ENCODE results near the gene UCK1.

Gene UCK1

GRCh38 chr9:131559421-131560000 is 28.4 kb upstream of the UCK1 start:
- TF ChIP-seq CTCF (IDR thresholded peaks at IDR 0.05; ENCODE audit: borderline replicate concordance, extremely low read depth, low read length, poor library complexity, severe bottlenecking) (peak; percentile 11), EZH2 (IDR thresholded peaks at IDR 0.05; ENCODE audit: borderline replicate concordance, low read depth, low read length, severe bottlenecking) (no peak)
- ATAC-seq (ENCODE audit: insufficient read depth, low read depth) = no peak

GRCh38 chr9:131557855-131558548 is 26.9 kb upstream of the UCK1 start:
- H3K79me2 ChIP-seq (ENCODE audit: insufficient read depth, low read length) = no peaks in the 10 kb centered on the region
- H2AFZ ChIP-seq (ENCODE audit: low read depth, low read length) = no peak overlapping the region
- H3K9me3 ChIP-seq (ENCODE audit: insufficient read depth, low read length, severe bottlenecking) = no peaks in the 10 kb centered on the region
- no peak overlapping the region for H3K4me2 ChIP-seq (ENCODE audit: insufficient read depth, low read length)
- ATAC-seq (ENCODE audit: insufficient read depth, low read depth) (no peak), DNase-seq (no peak)
- no peak overlapping the region for H3K9ac ChIP-seq (ENCODE audit: low read depth, low read length)
- H3K4me3 ChIP-seq (ENCODE audit: low read depth in 1 of 2, low read length in 2 of 2) = no peak overlapping the region
- no peaks in the 10 kb centered on the region for H3K27me3 ChIP-seq (ENCODE audit: insufficient read depth, low read length, poor library complexity)
- H4K20me1 ChIP-seq (ENCODE audit: insufficient read depth, low read length) = no peaks in the 10 kb centered on the region
- TF ChIP-seq EZH2 (IDR thresholded peaks at IDR 0.05; ENCODE audit: borderline replicate concordance, low read depth, low read length, severe bottlenecking) (no peak), CTCF (IDR thresholded peaks at IDR 0.05; ENCODE audit: borderline replicate concordance, extremely low read depth, low read length, poor library complexity, severe bottlenecking) (no peak)
- H3K4me1 ChIP-seq (ENCODE audit: insufficient read depth, low read length) = no peaks in the 10 kb centered on the region
- H3K36me3 ChIP-seq (ENCODE audit: insufficient read depth, low read length) = no peaks in the 10 kb centered on the region
- H3K27ac ChIP-seq (ENCODE audit: low read length) = no peak overlapping the region

More at GRCh38 chr9:131559421-131560000, 28.4 kb upstream of the UCK1 start:
- H3K9me3 ChIP-seq (ENCODE audit: insufficient read depth, low read length, severe bottlenecking) = no peaks in the 10 kb centered on the region
- no peaks in the 10 kb centered on the region for H3K27me3 ChIP-seq (ENCODE audit: insufficient read depth, low read length, poor library complexity)
- no peaks in the 10 kb centered on the region for H3K79me2 ChIP-seq (ENCODE audit: insufficient read depth, low read length)
- no peak overlapping the region for H3K27ac ChIP-seq (ENCODE audit: low read length)
- H3K36me3 ChIP-seq (ENCODE audit: insufficient read depth, low read length) = no peaks in the 10 kb centered on the region
- no peak overlapping the region for H3K4me2 ChIP-seq (ENCODE audit: insufficient read depth, low read length)
- DNase-seq = no peak
- H2AFZ ChIP-seq (ENCODE audit: low read depth, low read length) = no peak overlapping the region
- no peak overlapping the region for H3K9ac ChIP-seq (ENCODE audit: low read depth, low read length)
- no peaks in the 10 kb centered on the region for H4K20me1 ChIP-seq (ENCODE audit: insufficient read depth, low read length)
- H3K4me3 ChIP-seq (ENCODE audit: low read depth in 1 of 2, low read length in 2 of 2) = no peak overlapping the region
- H3K4me1 ChIP-seq (ENCODE audit: insufficient read depth, low read length) = no peaks in the 10 kb centered on the region

- Histone ChIP-seq H3K79me2 (ENCODE audit: insufficient read depth, low read length) (no peaks in the 10 kb centered on the region), H3K9ac (ENCODE audit: low read depth, low read length) (no peak overlapping the region), H2AFZ (ENCODE audit: low read depth, low read length) (no peak overlapping the region), H3K4me3 (ENCODE audit: low read depth in 1 of 2, low read length in 2 of 2) (no peak overlapping the region), H3K36me3 (ENCODE audit: insufficient read depth, low read length) (no peaks in the 10 kb centered on the region), H3K27ac (ENCODE audit: low read length) (no peak overlapping the region), H4K20me1 (ENCODE audit: insufficient read depth, low read length) (no peaks in the 10 kb centered on the region), H3K27me3 (ENCODE audit: insufficient read depth, low read length, poor library complexity) (no peaks in the 10 kb centered on the region), H3K4me1 (ENCODE audit: insufficient read depth, low read length) (no peaks in the 10 kb centered on the region), H3K9me3 (ENCODE audit: insufficient read depth, low read length, severe bottlenecking) (no peaks in the 10 kb centered on the region), H3K4me2 (ENCODE audit: insufficient read depth, low read length) (no peak overlapping the region)
- DNase-seq (no peak), ATAC-seq (ENCODE audit: insufficient read depth, low read depth) (no peak)
- TF ChIP-seq CTCF (IDR thresholded peaks at IDR 0.05; ENCODE audit: borderline replicate concordance, extremely low read depth, low read length, poor library complexity, severe bottlenecking) (no peak), EZH2 (IDR thresholded peaks at IDR 0.05; ENCODE audit: borderline replicate concordance, low read depth, low read length, severe bottlenecking) (no peak)
Observed at GRCh38 chr9:131555841-131556673, 25.0 kb upstream of the UCK1 start.
